K562 (cell line): ENCODE data around the gene LOXHD1. TPM values are rescaled to one million over a fixed set of nuclear protein-coding genes. Genes with fewer than 3 reads are reported as not detected.

Source experiments
- ATAC-seq: fragments of 200-7000 bp; cut with Tn5 transposase; 3 replicates; pipeline ENCODE4 v1.9.1; 2020; ENCODE audit warnings: moderate library complexity
- BruUV-seq: library from RNA; stranded (reverse); fragments of 400-500 nt; replicated peaks from 2 replicates; lab custom pipeline; 2021; lab: Mats Ljungman, UMichigan
- CTCF ChIA-PET: fragments of 300-600 bp; formaldehyde crosslinking; extraction: SDS; loops from one replicate; lab custom pipeline; 2021; ENCODE audit warnings: low intra/inter-chr PET ratio; lab: Yijun Ruan, JAX
- POLR2A ChIA-PET: fragments of 300-600, 350-650 bp; sonication (Branson Sonifier 250); formaldehyde crosslinking; extraction: SDS; loops from one replicate; lab custom pipeline; 2021; ENCODE audit warnings: antibody characterized with exemption, inconsistent platforms; lab: Yijun Ruan, JAX
- DNase-seq, 4 experiments: peaks; one replicate each; pipeline versions ENCODE4 v3.0.0 to v3.0.0-alpha.2; 2011 to 2018; ENCODE audit warnings: low spot score in 3 of 4, mixed read lengths in 3 of 4; ENCODE audit errors: extremely low read depth in 1 of 4
- FAIRE-seq: peaks from 2 replicates; lab custom pipeline; 2011; peaks lifted over from hg19 to GRCh38; lab: Jason Lieb, UNC
- H2AFZ ChIP-seq: 2 replicates; pipeline ENCODE4 v1.6.0; 2011; ENCODE audit warnings: low read depth, low read length, control low read depth, inconsistent platforms
- H3K27ac ChIP-seq: fragments of 200-600 bp; 3 replicates; pipeline ENCODE4 v1.8.0; 2011; ENCODE audit warnings: low read depth, mild to moderate bottlenecking, control low read depth, inconsistent platforms, low read length, moderate library complexity, mixed read lengths; ENCODE audit errors: extremely low read depth
- H3K27me3 ChIP-seq, 2 experiments: fragments of 300-600 bp in 1 of 2; 2 replicates in 1 of 2; 3 replicates in 1 of 2; pipeline versions ENCODE4 v1.6.0 to v1.8.0; 2011; ENCODE audit warnings: inconsistent platforms in 2 of 2, low read length in 2 of 2, mild to moderate bottlenecking in 1 of 2, mixed read lengths in 1 of 2, moderate library complexity in 1 of 2; ENCODE audit not compliant: control insufficient read depth in 2 of 2, insufficient read depth in 2 of 2
- H3K36me3 ChIP-seq: fragments of 300-600 bp; 3 replicates; pipeline ENCODE4 v1.8.0; 2011; ENCODE audit warnings: mild to moderate bottlenecking, low read length, inconsistent platforms; ENCODE audit not compliant: control insufficient read depth, insufficient read depth
- H3K4me1 ChIP-seq, 2 experiments: fragments of 200-600 bp in 1 of 2; replicated peaks in 1 of 2; 2 replicates in 1 of 2; 3 replicates in 1 of 2; pipeline versions ENCODE4 v1.5.1 to v1.8.0; 2011; ENCODE audit warnings: inconsistent platforms in 2 of 2, low read length in 2 of 2, mild to moderate bottlenecking in 1 of 2, mixed read lengths in 1 of 2, moderate library complexity in 1 of 2; ENCODE audit not compliant: control insufficient read depth in 2 of 2, insufficient read depth in 2 of 2
- H3K4me2 ChIP-seq: 2 replicates; pipeline ENCODE4 v1.6.1; 2011; ENCODE audit warnings: low read length, control low read depth, inconsistent platforms, mixed read lengths; ENCODE audit not compliant: insufficient read depth
- H3K4me3 ChIP-seq: fragments of 200-600 bp; sonication (generic), shearing (Covaris generic); 2 replicates; pipeline ENCODE4 v1.5.1; 2016; ENCODE audit warnings: control low read depth, inconsistent platforms
- H3K79me2 ChIP-seq: fragments of 200-600 bp; 3 replicates; pipeline ENCODE4 v1.8.0; 2011; ENCODE audit warnings: low read length, inconsistent platforms; ENCODE audit not compliant: control insufficient read depth, insufficient read depth
- H3K9ac ChIP-seq, 2 experiments: 2 replicates each; pipeline versions ENCODE4 v1.6.0 to v1.6.1; 2011; ENCODE audit warnings: low read depth in 2 of 2, low read length in 2 of 2, control low read depth in 1 of 2, inconsistent platforms in 1 of 2, mild to moderate bottlenecking in 1 of 2, mixed read lengths in 1 of 2; ENCODE audit not compliant: insufficient read depth in 1 of 2
- H3K9me1 ChIP-seq: one replicate; pipeline ENCODE4 v1.6.0; 2011; ENCODE audit warnings: inconsistent platforms, mild to moderate bottlenecking, low read length, moderate library complexity; ENCODE audit not compliant: control insufficient read depth, insufficient read depth
- H3K9me3 ChIP-seq: replicated peaks from 2 replicates; pipeline ENCODE4 v1.5.1; 2011; ENCODE audit warnings: low read depth, low read length, inconsistent platforms; ENCODE audit not compliant: control insufficient read depth, insufficient read depth
- H4K20me1 ChIP-seq: replicated peaks from 2 replicates; pipeline ENCODE4 v1.6.1; 2011; ENCODE audit warnings: low read length, inconsistent platforms, mixed read lengths; ENCODE audit not compliant: control insufficient read depth, insufficient read depth
- CREM ChIP-seq: IDR thresholded peaks from 2 replicates; pipeline ENCODE4 v1.6.1; 2014; ENCODE audit warnings: antibody characterized with exemption, low read depth
- FOS ChIP-seq: IDR thresholded peaks from 3 replicates; pipeline ENCODE4 v1.6.1; 2011; ENCODE audit not compliant: insufficient read length; ENCODE audit errors: extremely low read depth
- HDAC8 ChIP-seq: fragments of 450-650 bp; IDR thresholded peaks from 2 replicates; pipeline ENCODE4 v1.6.1; 2016; ENCODE audit warnings: mild to moderate bottlenecking, missing genetic modification characterization, moderate library complexity, missing compliant biosample characterization
- JUN ChIP-seq, 2 experiments: sonication (generic) in 1 of 2; formaldehyde crosslinking in 1 of 2; IDR thresholded peaks; 2 replicates each; pipeline versions ENCODE4 v1.6.1 to v1.8.0; 2012 to 2022; ENCODE audit warnings: borderline replicate concordance in 2 of 2, mild to moderate bottlenecking in 2 of 2, improper control_type of control experiment in 1 of 2, low read depth in 1 of 2, low read length in 1 of 2, missing genetic modification reagents in 1 of 2
- JUND ChIP-seq, 2 experiments: IDR thresholded peaks; 2 replicates in 1 of 2; 3 replicates in 1 of 2; pipeline ENCODE4 v1.6.1; 2011; ENCODE audit warnings: borderline replicate concordance in 2 of 2, low read depth in 2 of 2, low read length in 2 of 2, improper control_type of control experiment in 1 of 2, missing biosample characterization in 1 of 2, missing genetic modification characterization in 1 of 2, missing genetic modification reagents in 1 of 2
- MAFF ChIP-seq: IDR thresholded peaks from 2 replicates; pipeline ENCODE4 v1.6.1; 2012; ENCODE audit warnings: low read length, improper control_type of control experiment
- MTA1 ChIP-seq: fragments of 450-650 bp; IDR thresholded peaks from 2 replicates; pipeline ENCODE4 v1.6.1; 2017; ENCODE audit warnings: borderline replicate concordance
- NR2C1 ChIP-seq, 2 experiments: fragments of 450-650 bp; IDR thresholded peaks; 2 replicates each; pipeline ENCODE4 v1.6.1; 2017; ENCODE audit warnings: mild to moderate bottlenecking in 2 of 2, antibody characterized with exemption in 1 of 2, inconsistent platforms in 1 of 2, missing compliant biosample characterization in 1 of 2, missing genetic modification characterization in 1 of 2
- PHB2 ChIP-seq: fragments of 450-650 bp; IDR thresholded peaks from 2 replicates; pipeline ENCODE4 v1.6.1; 2017; ENCODE audit warnings: low read depth
- PHF8 ChIP-seq: fragments of 200-600 bp; sonication (generic); IDR thresholded peaks from 2 replicates; pipeline ENCODE4 v1.6.1; 2012; ENCODE audit warnings: mixed run types, mild to moderate bottlenecking, inconsistent platforms, low read length, moderate library complexity, borderline replicate concordance
- PPARD ChIP-seq: fragments of 250-450 bp; sonication (Bioruptor Pico); IDR thresholded peaks from 2 replicates; pipeline ENCODE4 v1.8.0; 2022; ENCODE audit warnings: inconsistent platforms, mild to moderate bottlenecking, moderate library complexity
- PURB ChIP-seq: sonication (generic); formaldehyde crosslinking; IDR thresholded peaks from 2 replicates; pipeline ENCODE4 v1.9.0; 2021; ENCODE audit warnings: low read depth, mild to moderate bottlenecking, missing genetic modification reagents
- RFX7 ChIP-seq: fragments of 250-450 bp; sonication (Bioruptor Pico); IDR thresholded peaks from 2 replicates; pipeline ENCODE4 v1.5.1; 2021; ENCODE audit warnings: mild to moderate bottlenecking
- SETDB1 ChIP-seq: IDR thresholded peaks from one replicate; pipeline ENCODE4 v1.6.1; 2012; ENCODE audit warnings: low read length, control low read depth, inconsistent platforms
- SRF ChIP-seq, 2 experiments: fragments of 250-450, 450-650 bp in 1 of 2; sonication (Bioruptor Pico) in 1 of 2; sonication (generic) in 1 of 2; formaldehyde crosslinking; IDR thresholded peaks; 2 replicates each; pipeline versions ENCODE4 v1.5.0 to v1.5.1; 2020 to 2022; ENCODE audit warnings: mild to moderate bottlenecking in 1 of 2, missing genetic modification reagents in 1 of 2
- ZNF224 ChIP-seq: sonication (generic); formaldehyde crosslinking; IDR thresholded peaks from 2 replicates; pipeline ENCODE4 v1.8.0; 2022; ENCODE audit warnings: mild to moderate bottlenecking, missing genetic modification reagents
- WGBS: fragments of 100-300 bp; shearing (Covaris generic); methylation state at CpG from one replicate; pipeline ENCODE4 v1.1.6; 2016; ENCODE audit warnings: low coverage, mixed read lengths; ENCODE audit not compliant: insufficient coverage; ENCODE audit errors: missing lambda C conversion rate; 5-methylcytosine and 5-hydroxymethylcytosine counted together
- in situ Hi-C: fragments of 300-500 bp; cut with MboI; formaldehyde crosslinking; loops from 4 replicates; pipeline ENCODE4 v1.15.0; 2018; ENCODE audit warnings: inconsistent platforms, mixed read lengths
- intact Hi-C: fragments of 100-400 bp; cut with micrococcal nuclease; formaldehyde crosslinking; loops from 2 replicates; pipeline ENCODE4 v1.14.2; 2022
- polyA plus RNA-seq, 8 experiments: library from polyadenylated mRNA; depleted of rRNA in 4 of 8; stranded (reverse) in 5 of 8; unstranded in 3 of 8; fragments of >200 nt; fragmentation: Nextera tagmentation in 2 of 8; fragmentation: Illumina TruSeq in 1 of 8; extraction: Ambion mirVana in 2 of 8; extraction: Trizol in 1 of 8; gene quantifications; 2 replicates each; pipeline versions ENCODE4 v1.2.1 to v1.2.3, GENCODE V29; 2011 to 2014; ENCODE audit warnings: inconsistent platforms in 1 of 8, missing spikeins in 1 of 8
- total RNA-seq, 7 experiments: library from RNA; depleted of rRNA in 6 of 7; stranded (reverse); fragments of >200 nt in 6 of 7; fragmentation: Illumina TruSeq in 2 of 7; extraction: Trizol in 2 of 7; gene quantifications; 2 replicates each; pipeline versions ENCODE4 v1.2.1 to v1.2.3, GENCODE V29; 2011 to 2021; ENCODE audit warnings: low replicate concordance in 1 of 7
- TF ChIP-seq, protein P1 (sequence below), 2 experiments: fragments of 450-650 bp in 1 of 2; sonication (generic) in 1 of 2; formaldehyde crosslinking in 1 of 2; IDR thresholded peaks in 1 of 2; conservative IDR thresholded peaks in 1 of 2; 2 replicates each; pipeline versions ENCODE4 v1.6.1 to v1.8.1; 2016 to 2023; ENCODE audit warnings: mild to moderate bottlenecking in 2 of 2, moderate library complexity in 2 of 2, inconsistent platforms in 1 of 2, missing genetic modification reagents in 1 of 2
- TF ChIP-seq, protein P2 (sequence below): fragments of 450-650 bp; formaldehyde crosslinking; IDR thresholded peaks from 2 replicates; pipeline ENCODE4 v1.4.0; 2022; ENCODE audit warnings: mild to moderate bottlenecking, moderate library complexity
- TF ChIP-seq, protein P3 (sequence below): fragments of 250-450 bp; sonication (Bioruptor Pico); IDR thresholded peaks from 2 replicates; pipeline ENCODE4 v1.8.0; 2021; ENCODE audit warnings: moderate library complexity, mild to moderate bottlenecking, inconsistent platforms

LOXHD1 gene
- total and polyA plus RNA-seq, 9 of the 15 experiments (the other 6 are each of a cell fraction or from before 2014, with no cell fraction given), result not detected

DNA sequence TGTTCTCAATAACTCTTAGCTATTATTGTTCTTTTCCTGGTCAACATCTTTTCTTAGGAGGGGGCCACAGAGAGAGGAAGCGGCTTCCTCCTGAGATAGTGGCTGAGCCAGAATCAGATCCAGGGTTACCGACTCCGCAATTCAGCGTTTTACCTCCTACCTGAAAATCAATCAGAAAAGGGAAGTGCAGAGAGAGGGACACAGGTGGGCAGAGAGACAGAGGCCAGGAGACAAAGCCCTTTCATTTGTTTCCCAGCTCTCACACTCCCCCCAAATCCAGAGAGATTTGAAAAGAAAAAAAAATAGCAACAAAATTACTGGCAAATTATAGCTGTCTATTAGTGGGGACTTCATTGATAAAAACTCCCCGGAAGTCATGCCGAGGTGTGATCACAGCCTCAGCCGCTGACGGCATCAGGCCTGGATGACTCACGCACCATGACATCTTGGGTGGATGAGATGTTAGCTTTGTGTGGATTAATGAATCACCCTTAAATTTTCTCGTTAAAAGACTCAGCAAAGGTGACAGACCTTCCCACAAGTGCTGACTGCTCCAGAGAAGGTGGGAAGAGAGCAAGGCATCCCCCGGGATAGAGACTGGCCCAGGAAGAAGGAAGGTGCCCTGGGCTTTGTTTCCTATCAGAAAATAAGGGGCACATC is 120.7 kb downstream of the LOXHD1 start (continued):
- TF ChIP-seq JUN (IDR thresholded peaks at IDR 0.05; ENCODE audit: borderline replicate concordance, low read depth, low read length), result peak; percentile 64
- TF ChIP-seq JUN (CRISPR knock-in tag; IDR thresholded peaks at IDR 0.05; ENCODE audit: borderline replicate concordance), result no peak
- TF ChIP-seq PHF8, result no peak
- TF ChIP-seq, protein P1, sequence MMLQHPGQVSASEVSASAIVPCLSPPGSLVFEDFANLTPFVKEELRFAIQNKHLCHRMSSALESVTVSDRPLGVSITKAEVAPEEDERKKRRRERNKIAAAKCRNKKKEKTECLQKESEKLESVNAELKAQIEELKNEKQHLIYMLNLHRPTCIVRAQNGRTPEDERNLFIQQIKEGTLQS (IDR thresholded peaks at IDR 0.05), result peak; percentile 82
- TF ChIP-seq, protein P1 (CRISPR knock-in tag; conservative IDR thresholded peaks at IDR 0.05), result no peak
- TF ChIP-seq RFX7 (CRISPR knock-in tag), result no peak
- TF ChIP-seq JUND (IDR thresholded peaks at IDR 0.05; ENCODE audit: borderline replicate concordance, low read depth, low read length), result peak; percentile 63; the same call in 1 of the 2 replicates
- peak; percentile 17; the same call in 1 of the 3 replicates for TF ChIP-seq JUND (tag; IDR thresholded peaks at IDR 0.05; ENCODE audit: borderline replicate concordance, low read depth, low read length)

DNA sequence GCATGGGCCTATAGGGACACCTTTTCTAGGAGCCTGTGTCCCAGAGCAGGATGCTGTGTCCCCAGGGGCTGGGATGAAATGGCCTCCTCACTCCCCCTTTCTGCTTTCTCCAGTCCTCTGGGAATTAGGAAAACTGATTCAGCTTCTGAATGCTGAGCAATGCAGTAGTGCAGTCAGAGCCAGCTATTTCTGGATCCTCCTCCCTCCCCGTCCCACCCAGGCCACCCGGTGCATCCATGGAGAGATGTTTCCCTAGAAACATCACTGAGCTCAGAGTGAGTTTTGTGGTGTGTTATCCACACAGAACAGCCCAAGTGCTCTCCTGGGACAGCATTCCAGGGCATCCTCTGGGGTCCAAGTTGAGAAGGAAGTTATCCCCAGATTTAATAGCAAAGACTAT is 125.5 kb downstream of the LOXHD1 start:
- H3K4me3 ChIP-seq, result no peak overlapping the region
- H3K9me1 ChIP-seq, result no peaks in the 10 kb centered on the region
- DNase-seq (no peak), ATAC-seq (no peak), FAIRE-seq (no peak)
- H3K4me2 ChIP-seq, result no peak overlapping the region
- no peaks in the 10 kb centered on the region for H3K36me3 ChIP-seq
- H2AFZ ChIP-seq, result no peak overlapping the region
- H3K9ac ChIP-seq, result no peak overlapping the region
- H3K79me2 ChIP-seq, result no peaks in the 10 kb centered on the region
- POLR2A ChIA-PET, result no interaction called here
- H4K20me1 ChIP-seq, result no peaks in the 10 kb centered on the region
- H3K27me3 ChIP-seq, result no peaks in the 10 kb centered on the region
- intact Hi-C loops, result no loop called here
- BruUV-seq, result no TSS peak
- H3K27ac ChIP-seq, result no peak overlapping the region
- 0% methylated on average over 2 of the region's 2 CpGs for WGBS
- in situ Hi-C loops, result no loop called here
- CTCF ChIA-PET, result no interaction called here
- H3K9me3 ChIP-seq, result no peaks in the 10 kb centered on the region
- no peaks in the 10 kb centered on the region for H3K4me1 ChIP-seq
- TF ChIP-seq HDAC8 (no peak), MAFF (no peak), FOS (no peak), SRF (CRISPR knock-in tag; IDR thresholded peaks at IDR 0.05) (no peak), PHB2 (no peak), NR2C1 (IDR thresholded peaks at IDR 0.05) (no peak), NR2C1 (tag; IDR thresholded peaks at IDR 0.05) (no peak), PPARD (CRISPR knock-in tag) (no peak), PURB (CRISPR knock-in tag) (no peak), ZNF224 (no peak), CREM (no peak), SETDB1 (no peak), MTA1 (no peak)
- TF ChIP-seq, protein P2, sequence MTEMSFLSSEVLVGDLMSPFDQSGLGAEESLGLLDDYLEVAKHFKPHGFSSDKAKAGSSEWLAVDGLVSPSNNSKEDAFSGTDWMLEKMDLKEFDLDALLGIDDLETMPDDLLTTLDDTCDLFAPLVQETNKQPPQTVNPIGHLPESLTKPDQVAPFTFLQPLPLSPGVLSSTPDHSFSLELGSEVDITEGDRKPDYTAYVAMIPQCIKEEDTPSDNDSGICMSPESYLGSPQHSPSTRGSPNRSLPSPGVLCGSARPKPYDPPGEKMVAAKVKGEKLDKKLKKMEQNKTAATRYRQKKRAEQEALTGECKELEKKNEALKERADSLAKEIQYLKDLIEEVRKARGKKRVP, result no peak
- TF ChIP-seq, protein P3, sequence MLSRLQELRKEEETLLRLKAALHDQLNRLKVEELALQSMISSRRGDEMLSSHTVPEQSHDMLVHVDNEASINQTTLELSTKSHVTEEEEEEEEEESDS (CRISPR knock-in tag), result no peak
